Panc1 (cell line): ENCODE results near the gene DLGAP3.

Experiments
- POLR2AphosphoS5 ChIP-seq: IDR thresholded peaks from 2 replicates; pipeline ENCODE4 v1.6.1; 2012; ENCODE audit warnings: mild to moderate bottlenecking, low read depth, low read length, moderate library complexity
- REST ChIP-seq, 2 experiments: IDR thresholded peaks; 2 replicates each; pipeline ENCODE4 v1.6.1; 2011 to 2012; ENCODE audit warnings: low read depth in 2 of 2, control low read depth in 1 of 2, low read length in 1 of 2, mild to moderate bottlenecking in 1 of 2, moderate library complexity in 1 of 2; ENCODE audit not compliant: insufficient read depth in 1 of 2
- SIN3A ChIP-seq: IDR thresholded peaks from 2 replicates; pipeline ENCODE4 v1.6.1; 2012; ENCODE audit warnings: low read depth, mild to moderate bottlenecking, low read length, moderate library complexity, borderline replicate concordance; ENCODE audit not compliant: insufficient read depth
- TCF7L2 ChIP-seq: IDR thresholded peaks from 2 replicates; pipeline ENCODE4 v1.6.1; 2011; ENCODE audit warnings: mild to moderate bottlenecking, low read depth, low read length, inconsistent platforms
- TF ChIP-seq, protein P1 (sequence below): fragments of 450-650 bp; IDR thresholded peaks from 2 replicates; pipeline ENCODE4 v1.5.1; 2017; ENCODE audit warnings: mild to moderate bottlenecking

DNA sequence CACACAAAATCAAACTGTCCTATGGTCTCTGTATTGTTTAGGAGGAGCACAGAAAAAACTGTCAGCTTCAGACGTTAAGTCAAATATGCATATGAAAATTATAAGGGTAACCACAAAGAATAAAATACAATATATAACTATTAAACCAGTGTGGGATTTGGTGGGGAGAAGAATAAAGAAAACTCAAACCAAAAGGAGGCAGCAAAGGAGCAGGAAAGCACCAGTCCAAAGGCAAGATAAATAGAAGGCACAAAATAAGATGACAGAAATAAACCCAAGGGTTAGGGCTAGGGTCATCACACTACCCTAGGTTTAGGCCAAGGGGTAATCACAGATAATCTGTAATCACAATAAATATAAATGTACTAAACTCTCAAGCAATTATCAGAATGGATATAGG is 32.8 kb downstream of the DLGAP3 start:
- TF ChIP-seq POLR2AphosphoS5 (no peak), REST (IDR thresholded peaks at IDR 0.05; ENCODE audit: insufficient read depth in 1 of 2, low read depth in 2 of 2, low read length in 1 of 2) (no peak), SIN3A (no peak), TCF7L2 (no peak)
- TF ChIP-seq, protein P1, sequence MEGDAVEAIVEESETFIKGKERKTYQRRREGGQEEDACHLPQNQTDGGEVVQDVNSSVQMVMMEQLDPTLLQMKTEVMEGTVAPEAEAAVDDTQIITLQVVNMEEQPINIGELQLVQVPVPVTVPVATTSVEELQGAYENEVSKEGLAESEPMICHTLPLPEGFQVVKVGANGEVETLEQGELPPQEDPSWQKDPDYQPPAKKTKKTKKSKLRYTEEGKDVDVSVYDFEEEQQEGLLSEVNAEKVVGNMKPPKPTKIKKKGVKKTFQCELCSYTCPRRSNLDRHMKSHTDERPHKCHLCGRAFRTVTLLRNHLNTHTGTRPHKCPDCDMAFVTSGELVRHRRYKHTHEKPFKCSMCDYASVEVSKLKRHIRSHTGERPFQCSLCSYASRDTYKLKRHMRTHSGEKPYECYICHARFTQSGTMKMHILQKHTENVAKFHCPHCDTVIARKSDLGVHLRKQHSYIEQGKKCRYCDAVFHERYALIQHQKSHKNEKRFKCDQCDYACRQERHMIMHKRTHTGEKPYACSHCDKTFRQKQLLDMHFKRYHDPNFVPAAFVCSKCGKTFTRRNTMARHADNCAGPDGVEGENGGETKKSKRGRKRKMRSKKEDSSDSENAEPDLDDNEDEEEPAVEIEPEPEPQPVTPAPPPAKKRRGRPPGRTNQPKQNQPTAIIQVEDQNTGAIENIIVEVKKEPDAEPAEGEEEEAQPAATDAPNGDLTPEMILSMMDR: no peak
